Stimulated activated CD4-positive, alpha-beta T cell treated with anti-CD3 and anti-CD28 coated beads, Interleukin-15, amount 100 ng/mL, for 24 hours (primary cell): ENCODE data around the gene PHIP.
"Not testable (repeated sequence)": the region's sequence is repeated elsewhere in the genome, so short reads cannot be mapped to it uniquely, and the experiment has no call there.

Experiments
- DNase-seq: peaks from one replicate; pipeline ENCODE4 v3.0.0-alpha.2; 2020

Gene PHIP

DNA sequence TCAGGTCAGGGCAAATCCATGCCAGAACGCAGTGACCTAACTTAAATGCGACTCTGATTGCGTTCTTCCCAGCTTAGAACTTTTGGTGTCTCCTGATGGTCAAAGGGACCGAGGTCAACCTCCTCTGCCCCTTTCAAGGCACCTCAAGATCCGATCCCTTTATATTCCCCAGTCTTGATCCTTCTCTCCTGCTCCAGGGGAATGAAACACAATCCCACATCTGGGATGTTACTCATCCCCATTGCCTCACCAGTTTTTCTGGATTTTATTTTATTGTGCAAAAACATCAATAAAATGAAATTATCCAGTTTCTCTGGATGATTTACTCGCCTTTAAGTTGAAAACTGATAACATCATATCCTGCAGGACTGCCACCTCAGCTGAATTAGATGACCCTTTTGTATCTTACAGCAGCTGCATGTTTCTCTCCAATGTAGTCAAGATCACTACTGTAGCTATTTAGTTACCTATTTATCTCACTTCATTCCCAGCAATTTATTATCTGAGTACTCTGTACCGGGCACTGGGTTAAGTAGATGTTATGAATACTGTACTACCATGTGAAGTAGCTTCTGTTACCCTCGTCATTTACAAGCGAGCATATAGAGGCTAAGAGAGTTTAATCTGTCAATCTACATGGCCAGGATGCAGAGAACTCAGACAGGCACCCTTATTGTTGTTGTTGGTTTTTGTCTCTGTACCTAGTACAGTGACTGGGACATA is 166.7 kb downstream of the PHIP start:
- DNase-seq: no peak

DNA sequence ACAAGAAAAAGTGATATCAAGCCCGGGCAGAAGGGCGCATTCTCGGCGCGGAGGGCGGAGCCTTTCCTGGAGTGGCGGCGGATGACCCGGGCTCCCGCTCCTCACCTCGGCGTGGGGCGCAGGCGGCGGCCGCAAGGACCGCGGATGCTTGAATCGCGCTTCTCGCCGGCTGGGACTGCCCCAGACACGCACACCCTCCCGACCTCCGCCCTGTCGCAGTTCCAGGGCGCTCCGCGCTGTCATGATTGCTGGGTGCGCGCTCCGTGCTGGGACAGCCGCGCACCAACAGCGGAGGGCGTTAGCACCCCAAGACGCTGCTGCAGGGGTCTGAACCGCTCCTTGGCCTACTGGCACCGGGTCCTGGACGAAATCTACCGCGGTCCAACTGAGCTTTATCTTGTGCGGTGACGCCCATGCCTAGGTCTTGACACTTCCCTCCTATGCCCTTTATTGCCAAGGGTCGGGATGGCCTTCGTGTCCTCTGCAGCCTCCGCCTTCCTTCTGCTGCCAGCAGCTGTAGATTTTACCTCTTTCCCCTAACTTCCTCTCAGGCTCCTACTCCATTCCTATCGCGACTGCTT is 167.4 kb downstream of the PHIP start:
- DNase-seq: peak; percentile 46

- DNase-seq: no peak
Measured at GRCh38 chr6:78910010-78910409, 168.0 kb downstream of the PHIP start.

- no peak for DNase-seq
Measured at GRCh38 chr6:78909391-78909790, 168.7 kb downstream of the PHIP start.

GRCh38 chr6:78908621-78909020 is 169.4 kb downstream of the PHIP start:
- DNase-seq: no peak

- DNase-seq: no peak
Measured at GRCh38 chr6:78896227-78896626, 181.8 kb downstream of the PHIP start.

- not testable (repeated sequence) for DNase-seq
Measured at GRCh38 chr6:78889901-78890300, 188.2 kb downstream of the PHIP start.
